OCI-LY7 (cell line): ENCODE measurements around the gene ARIH1. TPM values are rescaled to one million over a fixed set of nuclear protein-coding genes. Genes with fewer than 3 reads are reported as not detected.

Source experiments
- BruUV-seq: library from RNA; stranded (reverse); fragments of 400-500 nt; replicated peaks from 2 replicates; lab custom pipeline; 2021; lab: Mats Ljungman, UMichigan
- CTCF ChIA-PET: fragments of 300-600 bp; sonication (Branson Sonifier 250); formaldehyde crosslinking; loops from one replicate; lab custom pipeline; 2022; ENCODE audit warnings: antibody characterized with exemption; ENCODE audit not compliant: unreplicated experiment; lab: Charles Lee
- POLR2A ChIA-PET: fragments of 300-600 bp; sonication (Branson Sonifier 250); formaldehyde crosslinking; loops from one replicate; lab custom pipeline; 2022; ENCODE audit warnings: antibody characterized with exemption; lab: Charles Lee
- DNase-seq: peaks from one replicate; pipeline ENCODE4 v3.0.0-alpha.2; 2015; ENCODE audit warnings: low spot score
- H2AFZ ChIP-seq: fragments of 200-600 bp; sonication (generic), shearing (Covaris generic); 2 replicates; pipeline ENCODE4 v1.6.1; 2014; ENCODE audit warnings: mild to moderate bottlenecking, antibody characterized with exemption, low read length, moderate library complexity
- H3K27ac ChIP-seq: fragments of 200-600 bp; sonication (generic); 2 replicates; pipeline ENCODE4 v1.5.1; 2014; ENCODE audit warnings: mixed run types, low read depth, mild to moderate bottlenecking, moderate library complexity, low read length, inconsistent platforms; ENCODE audit not compliant: poor library complexity, severe bottlenecking
- H3K36me3 ChIP-seq: fragments of 200-600 bp; sonication (generic); 2 replicates; pipeline ENCODE4 v1.6.1; 2014; ENCODE audit warnings: mild to moderate bottlenecking, antibody characterized with exemption, low read length, moderate library complexity, mixed read lengths; ENCODE audit not compliant: insufficient read depth
- H3K4me1 ChIP-seq: fragments of 200-600 bp; sonication (generic); 2 replicates; pipeline ENCODE4 v1.5.1; 2014; ENCODE audit warnings: mild to moderate bottlenecking, low read length; ENCODE audit not compliant: insufficient read depth, poor library complexity, severe bottlenecking
- H3K4me2 ChIP-seq: fragments of 200-600 bp; sonication (generic); 2 replicates; pipeline ENCODE4 v1.6.1; 2014; ENCODE audit warnings: mild to moderate bottlenecking, low read length
- H3K4me3 ChIP-seq: fragments of 200-600 bp; sonication (generic); 2 replicates; pipeline ENCODE4 v1.5.1; 2014; ENCODE audit warnings: mild to moderate bottlenecking, low read depth, low read length; ENCODE audit not compliant: poor library complexity, severe bottlenecking
- H3K79me2 ChIP-seq: fragments of 200-600 bp; sonication (generic); 2 replicates; pipeline ENCODE4 v1.6.1; 2016; ENCODE audit warnings: low read depth, mild to moderate bottlenecking, low read length, moderate library complexity, mixed read lengths; ENCODE audit not compliant: insufficient read depth
- H3K9me2 ChIP-seq: fragments of 200-600 bp; sonication (generic); 2 replicates; pipeline ENCODE4 v1.6.1; 2016; ENCODE audit warnings: mild to moderate bottlenecking, low read length, mixed read lengths; ENCODE audit not compliant: insufficient read depth
- H3K9me3 ChIP-seq: fragments of 200-600 bp; sonication (generic); 2 replicates; pipeline ENCODE4 v1.6.1; 2014; ENCODE audit warnings: mild to moderate bottlenecking, mixed run types, low read length, mixed read lengths
- H4K20me1 ChIP-seq: fragments of 200-600 bp; sonication (generic); 2 replicates; pipeline ENCODE4 v1.6.1; 2014; ENCODE audit warnings: mild to moderate bottlenecking, antibody characterized with exemption, low read length, moderate library complexity, mixed read lengths; ENCODE audit not compliant: insufficient read depth
- EZH2phosphoT487 ChIP-seq: fragments of 200-600 bp; sonication (generic); IDR thresholded peaks from 2 replicates; pipeline ENCODE4 v1.6.1; 2018; ENCODE audit warnings: low read depth, borderline replicate concordance, mild to moderate bottlenecking, mixed run types, antibody characterized with exemption, low read length, moderate library complexity, mixed read lengths
- intact Hi-C: fragments of 100-400 bp; cut with micrococcal nuclease; formaldehyde crosslinking; loops from one replicate; pipeline ENCODE4 v1.10.0; 2022; ENCODE audit not compliant: unreplicated experiment
- total RNA-seq, 2 experiments: library from RNA; depleted of rRNA in 1 of 2; stranded (reverse); fragments of >200 nt in 1 of 2; shearing (Covaris generic) in 1 of 2; gene quantifications; 2 replicates each; pipeline ENCODE4 v1.2.3, GENCODE V29; 2014 to 2022
- TF ChIP-seq, protein P1 (sequence below): fragments of 200-600 bp; sonication (generic); conservative IDR thresholded peaks from 2 replicates; pipeline ENCODE4 v1.5.1; 2014; ENCODE audit warnings: mild to moderate bottlenecking, antibody characterized with exemption, low read length, moderate library complexity, mixed read lengths

Gene ARIH1
- total RNA-seq, 2 experiments from 2014 or later: 33.0 to 142 TPM

DNA sequence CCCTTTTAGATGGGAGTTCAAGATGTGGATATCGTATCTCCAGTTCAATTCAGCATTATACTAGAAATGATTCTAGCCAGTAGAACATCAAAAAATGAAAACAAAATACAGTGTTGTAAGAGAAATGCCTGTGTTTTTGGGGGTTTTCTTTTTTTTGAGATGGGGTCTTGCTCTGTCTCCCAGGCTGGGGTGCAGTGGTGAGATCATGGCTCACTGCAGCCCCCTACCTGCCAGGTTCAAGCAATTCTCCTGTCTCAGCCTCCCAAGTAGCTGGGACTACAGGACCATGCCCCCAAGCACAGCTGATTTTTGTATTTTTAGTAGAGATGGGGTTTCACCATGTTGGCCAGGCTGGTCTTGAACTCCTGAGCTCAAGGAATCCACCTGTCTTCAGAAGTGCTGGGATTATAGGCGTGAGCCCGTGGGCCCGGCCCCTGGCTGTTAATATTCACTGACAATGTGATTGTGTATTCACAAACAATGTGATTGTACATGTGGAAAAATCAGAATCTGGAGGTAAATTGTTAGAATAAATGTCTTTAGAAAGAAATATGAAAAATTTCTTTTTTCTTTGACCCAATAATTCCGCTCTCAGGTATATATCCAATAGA is 59.0 kb downstream of the ARIH1 start:
- no TSS peak for BruUV-seq
- no peaks in the 10 kb centered on the region for H3K9me2 ChIP-seq
- no peaks in the 10 kb centered on the region for H3K4me1 ChIP-seq
- ChIA-PET POLR2A (no interaction called here), CTCF (no interaction called here)
- DNase-seq: peak; percentile 14
- H3K36me3 ChIP-seq: peaks cover 17% of the 10 kb centered on the region
- H3K79me2 ChIP-seq: peaks cover 55% of the 10 kb centered on the region; the same call in 1 of the 2 replicates
- TF ChIP-seq EZH2phosphoT487: no peak
- TF ChIP-seq, protein P1, sequence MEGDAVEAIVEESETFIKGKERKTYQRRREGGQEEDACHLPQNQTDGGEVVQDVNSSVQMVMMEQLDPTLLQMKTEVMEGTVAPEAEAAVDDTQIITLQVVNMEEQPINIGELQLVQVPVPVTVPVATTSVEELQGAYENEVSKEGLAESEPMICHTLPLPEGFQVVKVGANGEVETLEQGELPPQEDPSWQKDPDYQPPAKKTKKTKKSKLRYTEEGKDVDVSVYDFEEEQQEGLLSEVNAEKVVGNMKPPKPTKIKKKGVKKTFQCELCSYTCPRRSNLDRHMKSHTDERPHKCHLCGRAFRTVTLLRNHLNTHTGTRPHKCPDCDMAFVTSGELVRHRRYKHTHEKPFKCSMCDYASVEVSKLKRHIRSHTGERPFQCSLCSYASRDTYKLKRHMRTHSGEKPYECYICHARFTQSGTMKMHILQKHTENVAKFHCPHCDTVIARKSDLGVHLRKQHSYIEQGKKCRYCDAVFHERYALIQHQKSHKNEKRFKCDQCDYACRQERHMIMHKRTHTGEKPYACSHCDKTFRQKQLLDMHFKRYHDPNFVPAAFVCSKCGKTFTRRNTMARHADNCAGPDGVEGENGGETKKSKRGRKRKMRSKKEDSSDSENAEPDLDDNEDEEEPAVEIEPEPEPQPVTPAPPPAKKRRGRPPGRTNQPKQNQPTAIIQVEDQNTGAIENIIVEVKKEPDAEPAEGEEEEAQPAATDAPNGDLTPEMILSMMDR: peak; percentile 79
- H3K4me2 ChIP-seq: no peak overlapping the region
- H4K20me1 ChIP-seq: peaks cover 4% of the 10 kb centered on the region; the same call in 1 of the 2 replicates
- H2AFZ ChIP-seq: no peak overlapping the region
- H3K27ac ChIP-seq: no peak overlapping the region
- intact Hi-C loops: loop anchor here (2.0 kb wide), 1 partner anchor 220 kb away; no protein-coding TSS in a partner anchor
- H3K9me3 ChIP-seq: no peaks in the 10 kb centered on the region
- H3K4me3 ChIP-seq: no peak overlapping the region

DNA sequence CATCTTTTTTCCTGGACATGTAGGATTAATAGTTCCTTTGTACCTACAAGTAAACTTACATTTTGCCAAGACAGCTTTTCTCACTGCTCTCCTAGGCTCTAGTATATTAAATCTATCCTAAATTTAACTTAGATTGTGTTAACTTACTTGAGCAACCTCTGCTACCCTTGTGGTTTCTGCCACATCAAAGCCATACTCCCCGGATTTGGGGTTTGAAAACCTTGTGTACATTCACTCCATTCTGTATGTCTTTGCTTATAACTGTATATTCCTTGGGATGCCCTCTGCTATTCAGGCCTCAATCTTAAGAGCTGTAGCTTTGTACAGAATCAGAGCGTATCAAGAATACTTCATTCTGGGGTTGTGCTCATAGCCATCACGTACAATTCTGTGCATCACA is 60.4 kb downstream of the ARIH1 start:
- TF ChIP-seq EZH2phosphoT487: no peak
- TF ChIP-seq, protein P1: no peak
- H3K36me3 ChIP-seq: peaks cover 25% of the 10 kb centered on the region
- no TSS peak for BruUV-seq
- H3K79me2 ChIP-seq: peaks cover 53% of the 10 kb centered on the region; the same call in 1 of the 2 replicates
- intact Hi-C loops: no loop called here
- no peaks in the 10 kb centered on the region for H3K9me2 ChIP-seq
- H3K4me3 ChIP-seq: no peak overlapping the region
- H4K20me1 ChIP-seq: peaks cover 4% of the 10 kb centered on the region; the same call in 1 of the 2 replicates
- CTCF ChIA-PET: no interaction called here
- no peak for DNase-seq
- no peaks in the 10 kb centered on the region for H3K4me1 ChIP-seq
- POLR2A ChIA-PET: no interaction called here
- no peak overlapping the region for H2AFZ ChIP-seq
- H3K27ac ChIP-seq: no peak overlapping the region
- no peak overlapping the region for H3K4me2 ChIP-seq
- no peaks in the 10 kb centered on the region for H3K9me3 ChIP-seq

DNA sequence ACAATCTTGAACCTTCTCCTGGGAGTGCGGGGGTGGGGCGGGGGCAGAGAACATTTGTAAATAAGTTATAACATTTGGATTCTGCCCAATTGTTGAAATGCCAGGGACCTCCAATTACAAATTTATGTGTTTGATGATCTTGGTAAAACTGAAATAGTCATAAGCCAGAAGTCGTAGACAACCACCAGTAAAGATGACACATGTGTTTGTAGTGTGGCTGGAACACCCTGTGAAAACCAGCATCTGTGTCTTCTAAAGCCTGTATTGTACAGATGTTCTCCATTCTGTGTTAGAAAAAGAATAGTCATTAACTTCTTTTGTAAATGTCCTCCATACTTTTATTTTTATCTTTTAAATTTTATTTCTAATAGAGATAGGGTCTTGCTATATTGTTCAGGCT is 61.8 kb downstream of the ARIH1 start:
- POLR2A ChIA-PET: interaction anchor here (0.7 kb wide), 1 partner anchor 166 kb away, joined by 3 read pairs; no protein-coding TSS in a partner anchor
- Histone ChIP-seq H3K4me3 (no peak overlapping the region), H3K9me2 (no peaks in the 10 kb centered on the region), H3K36me3 (peaks cover 34% of the 10 kb centered on the region), H3K27ac (no peak overlapping the region), H3K9me3 (peaks cover 6% of the 10 kb centered on the region; the same call in 1 of the 2 replicates), H4K20me1 (peaks cover 4% of the 10 kb centered on the region; the same call in 1 of the 2 replicates), H3K4me2 (no peak overlapping the region), H3K79me2 (peaks cover 46% of the 10 kb centered on the region; the same call in 1 of the 2 replicates), H3K4me1 (no peaks in the 10 kb centered on the region), H2AFZ (no peak overlapping the region)
- no peak for DNase-seq
- TF ChIP-seq, protein P1: no peak
- no peak for TF ChIP-seq EZH2phosphoT487
- intact Hi-C loops: no loop called here
- BruUV-seq: no TSS peak
- CTCF ChIA-PET: no interaction called here
